ENCODE measurements around the gene UACA. TPM values are rescaled to one million over a fixed set of nuclear protein-coding genes. Genes with fewer than 3 reads are reported as not detected.
"Not testable (repeated sequence)": the region's sequence is repeated elsewhere in the genome, so short reads cannot be mapped to it uniquely, and the experiment has no call there.

Gene UACA
- total RNA-seq, result 10 to 100 TPM; 40.7 to 62.0 (median 53.4) TPM
- polyA plus RNA-seq, result 10 to 100 TPM; 28.6 to 45.3 TPM
- long read RNA-seq, donor 1, partial matches to known transcripts, result 330 of 389 reads
- long read RNA-seq, donor 1, other reads (novel, unspliced or antisense), result 55 of 389 reads
- long read RNA-seq, donor 2, full-length matches to known transcripts, result 9 of 55 reads
- long read RNA-seq, donor 2, partial matches to known transcripts, result 46 of 55 reads
- long read RNA-seq, donor 2, other reads (novel, unspliced or antisense), result 0 of 55 reads
- long read RNA-seq, donor 3, full-length matches to known transcripts, result 54 of 72 reads
- long read RNA-seq, donor 3, partial matches to known transcripts, result 7 of 72 reads
- long read RNA-seq, donor 3, other reads (novel, unspliced or antisense), result 11 of 72 reads

GRCh38 chr15:70763120-70763949 lies at the start of gene UACA:
TSS of gene UACA (minus strand) at chr15:70763558. CDS start at chr15:70763407, 151 bp downstream.
- peak within 1 kb of the TSS; percentile 73 for H3K4me3 ChIP-seq

GRCh38 chr15:70812827-70813364 lies 49.5 kb upstream of the UACA start:
- 91 to 94% (median 92%) methylated on average over 4 of the region's 4 CpGs for WGBS, 3 donors
- no peak overlapping the region for H3K27ac ChIP-seq
- H3K27me3 ChIP-seq, result no peaks in the 10 kb centered on the region
- no peaks in the 10 kb centered on the region for H3K36me3 ChIP-seq
- no peaks in the 10 kb centered on the region for H3K9me3 ChIP-seq
- DNase-seq, result no peak
- H3K4me3 ChIP-seq, result no peak overlapping the region
- peaks cover 1% of the 10 kb centered on the region for H3K4me1 ChIP-seq (ENCODE audit: insufficient read depth)
- intact Hi-C loops (cut with DNase I), result loop anchor here in 3 of 4 donors (5.0 to 10.0 kb wide), 4 partner anchors 48 to 136 kb away; partner anchors contain the start of gene UACA (in 1 of the 3)
- TF ChIP-seq POLR2A (IDR thresholded peaks at IDR 0.05), result no peak
- no peak for TF ChIP-seq CTCF (IDR thresholded peaks at IDR 0.05)
- TF ChIP-seq EP300 (IDR thresholded peaks at IDR 0.05), result no peak

More at GRCh38 chr15:70763120-70763949, at the start of gene UACA:
- Histone ChIP-seq H3K36me3 (no peaks in the 10 kb centered on the region), H3K4me1 (ENCODE audit: insufficient read depth) (peaks cover 3% of the 10 kb centered on the region), H3K9me3 (no peaks in the 10 kb centered on the region), H3K27ac (peak within 1 kb of the TSS; percentile 90), H3K27me3 (no peaks in the 10 kb centered on the region)
- intact Hi-C loops (cut with DNase I), result loop anchor here in 1 of 4 donors (10.0 kb wide), 1 partner anchor 51 kb away; no protein-coding TSS in a partner anchor
- 0 to 1% (median 0%) methylated on average over 49 to 79 of the region's 79 CpGs for WGBS, 3 donors
- TF ChIP-seq EP300 (IDR thresholded peaks at IDR 0.05) (no peak), POLR2A (IDR thresholded peaks at IDR 0.05) (peak; percentile 85)
- DNase-seq, result peak; percentile 96 to 99 (median 97)

GRCh38 chr15:70810916-70811578 lies 47.7 kb upstream of the UACA start:
- Histone ChIP-seq H3K27me3 (no peaks in the 10 kb centered on the region), H3K4me3 (no peak overlapping the region), H3K27ac (no peak overlapping the region), H3K9me3 (no peaks in the 10 kb centered on the region), H3K4me1 (ENCODE audit: insufficient read depth) (peaks cover 13% of the 10 kb centered on the region), H3K36me3 (no peaks in the 10 kb centered on the region)
- 78 to 83% (median 80%) methylated on average over 9 of the region's 9 CpGs for WGBS, 3 donors
- no peak for TF ChIP-seq EP300 (IDR thresholded peaks at IDR 0.05)
- TF ChIP-seq CTCF (IDR thresholded peaks at IDR 0.05), result no peak
- no peak for TF ChIP-seq POLR2A (IDR thresholded peaks at IDR 0.05)
- intact Hi-C loops (cut with DNase I), result loop anchor here in 3 of 4 donors (5.0 to 10.0 kb wide), 4 partner anchors 46 to 134 kb away; partner anchors contain the start of gene UACA (in 1 of the 3)
- no peak for DNase-seq

- intact Hi-C loops (cut with DNase I), result loop anchor here in 1 of 4 donors (5.0 to 10.0 kb wide), 2 partner anchors 52 to 125 kb away; no protein-coding TSS in a partner anchor
- no peaks in the 10 kb centered on the region for H3K9me3 ChIP-seq
- TF ChIP-seq EP300 (IDR thresholded peaks at IDR 0.05) (no peak), CTCF (IDR thresholded peaks at IDR 0.05) (no peak), POLR2A (IDR thresholded peaks at IDR 0.05) (no peak)
- DNase-seq, result peak; percentile 57 to 81 (median 70)
- no peaks in the 10 kb centered on the region for H3K27me3 ChIP-seq
- no peaks in the 10 kb centered on the region for H3K36me3 ChIP-seq
- H3K4me1 ChIP-seq (ENCODE audit: insufficient read depth), result peaks cover 13% of the 10 kb centered on the region
- H3K4me3 ChIP-seq, result no peak overlapping the region
- 42 to 54% (median 44%) methylated on average over 9 of the region's 9 CpGs for WGBS, 3 donors
- H3K27ac ChIP-seq, result peak overlapping the region in 1 of 2 donors; percentile 36
Observed at GRCh38 chr15:70806992-70807712, 43.8 kb upstream of the UACA start.

GRCh38 chr15:70804388-70804787 lies 41.0 kb upstream of the UACA start:
- not testable (repeated sequence) for H3K27ac ChIP-seq, DNase-seq, H3K9me3 ChIP-seq, H3K27me3 ChIP-seq, H3K36me3 ChIP-seq, H3K4me3 ChIP-seq
- intact Hi-C loops (cut with DNase I), result loop anchor here in 1 of 4 donors (10.0 kb wide), 1 partner anchor 50 kb away; no protein-coding TSS in a partner anchor
- 97 to 98% (median 98%) methylated on average over 9 of the region's 9 CpGs for WGBS, 3 donors
- peaks cover 27% of the 10 kb centered on the region for H3K4me1 ChIP-seq (ENCODE audit: insufficient read depth)

Data from ovary (tissue), 10 donors.